GM12878 (cell line): ENCODE measurements around the gene CD68. TPM values are rescaled to one million over a fixed set of nuclear protein-coding genes. Genes with fewer than 3 reads are reported as not detected.
A peak's percentile ranks its signal among the peaks of the same experiment; 100 is the strongest.

Experiments used
- ATAC-seq: fragments of 200-7000 bp; cut with Tn5 transposase; 3 replicates; pipeline ENCODE4 v1.9.1; 2020; ENCODE audit warnings: mild to moderate bottlenecking, moderate library complexity
- BruUV-seq: library from RNA; stranded (reverse); fragments of 400-500 nt; replicated peaks from 2 replicates; lab custom pipeline; 2021; lab: Mats Ljungman, UMichigan
- CTCF ChIA-PET: fragments of 300-600 bp; sonication (Branson Sonifier 250); formaldehyde crosslinking; extraction: SDS; loops from one replicate; lab custom pipeline; 2021; ENCODE audit warnings: inconsistent platforms; lab: Yijun Ruan, JAX
- POLR2A ChIA-PET: fragments of 350-600 bp; formaldehyde crosslinking; extraction: SDS; loops from one replicate; lab custom pipeline; 2021; ENCODE audit warnings: inconsistent platforms; lab: Charles Lee
- RAD21 ChIA-PET: fragments of 300-600 bp; sonication (Branson Sonifier 250); formaldehyde crosslinking; loops from one replicate; lab custom pipeline; 2023; ENCODE audit warnings: antibody characterized with exemption; ENCODE audit not compliant: unreplicated experiment; lab: Charles Lee
- SMC1A ChIA-PET: fragments of 300-600 bp; sonication (Branson Sonifier 250); formaldehyde crosslinking; loops from one replicate; lab custom pipeline; 2023; ENCODE audit not compliant: unreplicated experiment, uncharacterized antibody; lab: Charles Lee
- DNase-seq: peaks from one replicate; pipeline ENCODE4 v3.0.0-alpha.2; 2011; ENCODE audit warnings: low read depth, low spot score
- FAIRE-seq: peaks from 3 replicates; lab custom pipeline; 2011; peaks lifted over from hg19 to GRCh38; lab: Jason Lieb, UNC
- H2AFZ ChIP-seq: 2 replicates; pipeline ENCODE4 v1.6.0; 2011; ENCODE audit warnings: low read depth, low read length, control low read depth; ENCODE audit not compliant: control insufficient read depth
- H3K27ac ChIP-seq: 2 replicates; pipeline ENCODE4 v1.5.1; 2011; ENCODE audit warnings: control low read depth; ENCODE audit not compliant: control insufficient read depth, insufficient read depth
- H3K27me3 ChIP-seq, 2 experiments: replicated peaks in 1 of 2; 2 replicates each; pipeline versions ENCODE4 v1.6.0 to v1.6.1; 2011; ENCODE audit warnings: low read length in 1 of 2; ENCODE audit not compliant: control insufficient read depth in 2 of 2, insufficient read depth in 2 of 2
- H3K36me3 ChIP-seq, 2 experiments: 2 replicates each; pipeline ENCODE4 v1.5.1; 2011; ENCODE audit warnings: low read length in 1 of 2; ENCODE audit not compliant: control insufficient read depth in 2 of 2, insufficient read depth in 2 of 2
- H3K4me1 ChIP-seq: 2 replicates; pipeline ENCODE4 v1.6.1; 2011; ENCODE audit warnings: mild to moderate bottlenecking, low read length, moderate library complexity, mixed read lengths; ENCODE audit not compliant: control insufficient read depth, insufficient read depth
- H3K4me2 ChIP-seq: 2 replicates; pipeline ENCODE4 v1.6.0; 2011; ENCODE audit warnings: control low read depth; ENCODE audit not compliant: control insufficient read depth, insufficient read depth
- H3K4me3 ChIP-seq: fragments of 200-600 bp; sonication (generic); 2 replicates; pipeline ENCODE4 v1.5.1; 2016
- H3K79me2 ChIP-seq: 2 replicates; pipeline ENCODE4 v1.6.0; 2011; ENCODE audit warnings: low read length; ENCODE audit not compliant: control insufficient read depth, insufficient read depth
- H3K9ac ChIP-seq: 2 replicates; pipeline ENCODE4 v1.8.0; 2011; ENCODE audit warnings: low read length, control low read depth, mixed read lengths; ENCODE audit not compliant: control insufficient read depth, insufficient read depth
- H3K9me3 ChIP-seq: replicated peaks from 3 replicates; pipeline ENCODE4 v1.5.1; 2011; ENCODE audit warnings: mild to moderate bottlenecking, low read length; ENCODE audit not compliant: control insufficient read depth, insufficient read depth
- H4K20me1 ChIP-seq: 2 replicates; pipeline ENCODE4 v1.6.0; 2011; ENCODE audit not compliant: control insufficient read depth, insufficient read depth
- BHLHE40 ChIP-seq, 2 experiments: fragments of 450-650 bp in 1 of 2; IDR thresholded peaks; 2 replicates each; pipeline ENCODE4 v1.6.1; 2011 to 2017; ENCODE audit warnings: low read depth in 2 of 2, borderline replicate concordance in 1 of 2, improper control_type of control experiment in 1 of 2, low read length in 1 of 2, mild to moderate bottlenecking in 1 of 2
- CEBPB ChIP-seq, 2 experiments: fragments of 150-350 bp in 1 of 2; IDR thresholded peaks; 2 replicates each; pipeline ENCODE4 v1.6.1; 2012 to 2014; ENCODE audit warnings: low read depth in 2 of 2, low read length in 2 of 2, borderline replicate concordance in 1 of 2, inconsistent platforms in 1 of 2
- E4F1 ChIP-seq: fragments of 450-650 bp; IDR thresholded peaks from 2 replicates; pipeline ENCODE4 v1.6.1; 2018; ENCODE audit warnings: borderline replicate concordance, mild to moderate bottlenecking; ENCODE audit not compliant: partially characterized antibody
- MYC ChIP-seq: IDR thresholded peaks from 2 replicates; pipeline ENCODE4 v1.6.1; 2011; ENCODE audit warnings: mild to moderate bottlenecking, low read length, moderate library complexity, inconsistent platforms; ENCODE audit not compliant: insufficient read depth, insufficient replicate concordance, insufficient read length, severe bottlenecking
- NBN ChIP-seq: fragments of 450-650 bp; IDR thresholded peaks from 2 replicates; pipeline ENCODE4 v1.6.1; 2016
- POLR2AphosphoS5 ChIP-seq: IDR thresholded peaks from 2 replicates; pipeline ENCODE4 v1.6.1; 2011; ENCODE audit warnings: mild to moderate bottlenecking, low read length, inconsistent platforms
- POU2F2 ChIP-seq: IDR thresholded peaks from 3 replicates; pipeline ENCODE4 v1.6.1; 2011; ENCODE audit warnings: low read depth, mild to moderate bottlenecking, low read length, borderline replicate concordance
- REST ChIP-seq: IDR thresholded peaks from 2 replicates; pipeline ENCODE4 v1.6.1; 2012; ENCODE audit warnings: mild to moderate bottlenecking, low read depth, low read length
- TCF3 ChIP-seq: IDR thresholded peaks from 2 replicates; pipeline ENCODE4 v1.6.1; 2012; ENCODE audit warnings: low read depth, mild to moderate bottlenecking, low read length, borderline replicate concordance; ENCODE audit not compliant: insufficient read depth
- ZNF687 ChIP-seq: fragments of 450-650 bp; IDR thresholded peaks from 2 replicates; pipeline ENCODE4 v1.6.1; 2017; ENCODE audit warnings: mild to moderate bottlenecking, moderate library complexity
- WGBS: methylation state at CpG from one replicate; pipeline ENCODE4 v1.1.6; 2016; ENCODE audit warnings: low lambda C conversion rate; ENCODE audit not compliant: insufficient replicate concordance, insufficient coverage; ENCODE audit errors: missing lambda C conversion rate; 5-methylcytosine and 5-hydroxymethylcytosine counted together
- in situ Hi-C: fragments of 300-500 bp; cut with MboI; formaldehyde crosslinking; loops from 9 replicates; pipeline ENCODE4 v1.14.3; 2018; ENCODE audit warnings: mixed read lengths
- intact Hi-C: fragments of 100-400 bp; cut with micrococcal nuclease; formaldehyde crosslinking; loops from one replicate; pipeline ENCODE4 v1.14.2; 2022; ENCODE audit not compliant: unreplicated experiment
- polyA plus RNA-seq, 11 experiments: library from polyadenylated mRNA; depleted of rRNA in 4 of 11; unstranded in 6 of 11; stranded (reverse) in 5 of 11; fragments of >200 nt; fragmentation: Nextera tagmentation in 4 of 11; fragmentation: Illumina TruSeq in 1 of 11; extraction: Ambion mirVana in 4 of 11; extraction: Trizol in 1 of 11; gene quantifications; 1 replicate in 1 of 11; 2 replicates in 10 of 11; pipeline versions ENCODE4 v1.2.1 to v1.2.3, GENCODE V29; 2011 to 2016; ENCODE audit warnings: inconsistent platforms in 2 of 11, missing spikeins in 2 of 11, low read depth in 1 of 11
- total RNA-seq, 4 experiments: library from RNA; depleted of rRNA in 3 of 4; stranded (reverse); fragments of >200 nt in 3 of 4; fragmentation: Illumina TruSeq in 1 of 4; extraction: Trizol in 1 of 4; gene quantifications; 2 replicates each; pipeline versions ENCODE4 v1.2.1 to v1.2.3, GENCODE V29; 2013 to 2021

Gene CD68
- total and polyA plus RNA-seq, 10 of the 15 experiments (the other 5 are each of a cell fraction or from before 2014, with no cell fraction given): 2.6 to 6.9 (median 3.8) TPM

- FAIRE-seq (peak; percentile 47), ATAC-seq (peak; percentile 67), DNase-seq (no peak)
- intact Hi-C loops (no loop called here), in situ Hi-C loops (loop anchor here (25.0 kb wide), 1 partner anchor 521 kb away; the partner anchor contains the start of genes SLC16A11 and SLC16A13)
- peaks cover 43% of the 10 kb centered on the region for H3K4me1 ChIP-seq
- no peaks in the 10 kb centered on the region for H3K27me3 ChIP-seq
- SMC1A ChIA-PET: interaction anchor here (0.7 to 4.9 kb wide), 14 partner anchors 17 to 122 kb away, joined by 3 to 35 read pairs (median 4); partner anchors contain the start of genes CD68 and TMEM102
- 35% methylated on average over 21 of the region's 21 CpGs for WGBS
- CTCF ChIA-PET: interaction anchor here (0.7 to 6.2 kb wide), 9 partner anchors 12 to 213 kb away, joined by 3 to 192 read pairs (median 4); partner anchors contain the start of genes TMEM95 and TP53
- peak overlapping the region; percentile 82 for H2AFZ ChIP-seq
- RAD21 ChIA-PET: interaction anchor here (0.7 to 4.9 kb wide), 7 partner anchors 11 to 203 kb away, joined by 3 to 84 read pairs (median 5); partner anchors contain the start of genes TMEM95 and TP53
- peak overlapping the region; percentile 66 for H3K4me3 ChIP-seq
- no TSS peak for BruUV-seq
- peak overlapping the region; percentile 70 for H3K9ac ChIP-seq
- no peaks in the 10 kb centered on the region for H4K20me1 ChIP-seq
- peak overlapping the region; percentile 84 for H3K27ac ChIP-seq
- peak overlapping the region; percentile 92 for H3K4me2 ChIP-seq
- H3K9me3 ChIP-seq: no peaks in the 10 kb centered on the region
- H3K79me2 ChIP-seq: peaks cover 16% of the 10 kb centered on the region
- POLR2A ChIA-PET: interaction anchor here (0.5 to 4.2 kb wide), 11 partner anchors 10 to 316 kb away, joined by 3 to 36 read pairs (median 4); partner anchors contain the start of genes ACAP1, MPDU1, TMEM102 and TP53
- no peaks in the 10 kb centered on the region for H3K36me3 ChIP-seq
- peak; percentile 86 for TF ChIP-seq ZNF687
- no peak for TF ChIP-seq REST
- TF ChIP-seq CEBPB (IDR thresholded peaks at IDR 0.05; ENCODE audit: borderline replicate concordance in 1 of 2, low read depth in 2 of 2, low read length in 2 of 2): no peak
- TF ChIP-seq POLR2AphosphoS5: peak; percentile 64
- TF ChIP-seq TCF3: peak; percentile 63; the same call in 1 of the 2 replicates
- peak; percentile 10 for TF ChIP-seq MYC
- TF ChIP-seq NBN: 0 out of 2 replicates have a peak, but pooled peaks have one; percentile 65
- TF ChIP-seq BHLHE40 (IDR thresholded peaks at IDR 0.05; ENCODE audit: borderline replicate concordance in 1 of 2, low read depth in 2 of 2, low read length in 1 of 2): peak in 1 of 2 experiments; percentile 76; a peak in 3 of 4 replicates
- peak; percentile 27 for TF ChIP-seq E4F1
- TF ChIP-seq POU2F2: peak; percentile 29; the same call in 1 of the 3 replicates
Observed at GRCh38 chr17:7557775-7558543, 21.5 kb upstream of the CD68 start.
